Vagina (tissue), 2 donors: ENCODE measurements around the gene MAPK14.

ENCODE experiments used
- POLR2AphosphoS5 ChIP-seq, 2 donors: sonication (generic); formaldehyde crosslinking; IDR thresholded peaks; one replicate each; pipeline ENCODE4 v1.9.0; 2017; ENCODE audit warnings: antibody characterized with exemption in 2 of 2, mild to moderate bottlenecking in 2 of 2, low read depth in 1 of 2; ENCODE audit not compliant: insufficient read depth in 1 of 2
- TF ChIP-seq, protein P1 (sequence below), 3 experiments: fragments of 450-650 bp in 2 of 3; fragments of 200-600 bp in 1 of 3; sonication (generic) in 1 of 3; IDR thresholded peaks; one replicate each; pipeline ENCODE4 v1.5.1; 2017 to 2019; ENCODE audit warnings: antibody characterized with exemption in 3 of 3, mild to moderate bottlenecking in 2 of 3, moderate library complexity in 2 of 3

GRCh38 chr6:36078159-36078558 lies 50.6 kb downstream of the MAPK14 start:
- TF ChIP-seq, protein P1, sequence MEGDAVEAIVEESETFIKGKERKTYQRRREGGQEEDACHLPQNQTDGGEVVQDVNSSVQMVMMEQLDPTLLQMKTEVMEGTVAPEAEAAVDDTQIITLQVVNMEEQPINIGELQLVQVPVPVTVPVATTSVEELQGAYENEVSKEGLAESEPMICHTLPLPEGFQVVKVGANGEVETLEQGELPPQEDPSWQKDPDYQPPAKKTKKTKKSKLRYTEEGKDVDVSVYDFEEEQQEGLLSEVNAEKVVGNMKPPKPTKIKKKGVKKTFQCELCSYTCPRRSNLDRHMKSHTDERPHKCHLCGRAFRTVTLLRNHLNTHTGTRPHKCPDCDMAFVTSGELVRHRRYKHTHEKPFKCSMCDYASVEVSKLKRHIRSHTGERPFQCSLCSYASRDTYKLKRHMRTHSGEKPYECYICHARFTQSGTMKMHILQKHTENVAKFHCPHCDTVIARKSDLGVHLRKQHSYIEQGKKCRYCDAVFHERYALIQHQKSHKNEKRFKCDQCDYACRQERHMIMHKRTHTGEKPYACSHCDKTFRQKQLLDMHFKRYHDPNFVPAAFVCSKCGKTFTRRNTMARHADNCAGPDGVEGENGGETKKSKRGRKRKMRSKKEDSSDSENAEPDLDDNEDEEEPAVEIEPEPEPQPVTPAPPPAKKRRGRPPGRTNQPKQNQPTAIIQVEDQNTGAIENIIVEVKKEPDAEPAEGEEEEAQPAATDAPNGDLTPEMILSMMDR (IDR thresholded peaks at IDR 0.05), result no peak
- TF ChIP-seq POLR2AphosphoS5 (IDR thresholded peaks at IDR 0.05; ENCODE audit: insufficient read depth in 1 of 2, low read depth in 1 of 2), result no peak
